GM12874 (cell line): ENCODE data around the gene TYW3.

Experiments used
- TF ChIP-seq, protein P1 (sequence below): IDR thresholded peaks from 2 replicates; pipeline ENCODE4 v1.5.1; 2011; ENCODE audit warnings: low read depth, mild to moderate bottlenecking, control low read depth, low read length, moderate library complexity; ENCODE audit not compliant: insufficient read depth

TYW3 gene

GRCh38 chr1:74766579-74766978, 33.6 kb downstream of the TYW3 start:
- TF ChIP-seq, protein P1, sequence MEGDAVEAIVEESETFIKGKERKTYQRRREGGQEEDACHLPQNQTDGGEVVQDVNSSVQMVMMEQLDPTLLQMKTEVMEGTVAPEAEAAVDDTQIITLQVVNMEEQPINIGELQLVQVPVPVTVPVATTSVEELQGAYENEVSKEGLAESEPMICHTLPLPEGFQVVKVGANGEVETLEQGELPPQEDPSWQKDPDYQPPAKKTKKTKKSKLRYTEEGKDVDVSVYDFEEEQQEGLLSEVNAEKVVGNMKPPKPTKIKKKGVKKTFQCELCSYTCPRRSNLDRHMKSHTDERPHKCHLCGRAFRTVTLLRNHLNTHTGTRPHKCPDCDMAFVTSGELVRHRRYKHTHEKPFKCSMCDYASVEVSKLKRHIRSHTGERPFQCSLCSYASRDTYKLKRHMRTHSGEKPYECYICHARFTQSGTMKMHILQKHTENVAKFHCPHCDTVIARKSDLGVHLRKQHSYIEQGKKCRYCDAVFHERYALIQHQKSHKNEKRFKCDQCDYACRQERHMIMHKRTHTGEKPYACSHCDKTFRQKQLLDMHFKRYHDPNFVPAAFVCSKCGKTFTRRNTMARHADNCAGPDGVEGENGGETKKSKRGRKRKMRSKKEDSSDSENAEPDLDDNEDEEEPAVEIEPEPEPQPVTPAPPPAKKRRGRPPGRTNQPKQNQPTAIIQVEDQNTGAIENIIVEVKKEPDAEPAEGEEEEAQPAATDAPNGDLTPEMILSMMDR = no peak

DNA sequence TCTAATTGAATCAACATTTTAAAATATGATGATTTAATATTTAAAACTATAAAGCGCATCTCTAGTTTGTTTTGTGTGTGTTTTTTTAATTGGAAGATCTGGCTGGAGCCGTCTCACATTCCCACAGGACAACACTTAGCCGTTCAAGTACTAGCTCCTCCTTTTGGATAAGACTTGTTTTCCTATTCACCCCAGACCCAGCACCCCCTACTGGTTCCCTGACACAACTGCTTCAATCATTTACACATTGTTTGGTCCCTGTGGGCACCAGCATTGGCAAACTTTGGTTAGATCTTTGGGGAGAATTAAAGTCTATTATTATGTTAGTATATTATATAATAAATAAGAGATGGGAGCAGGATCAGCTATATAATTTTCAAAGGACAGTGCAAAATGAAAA, 34.5 kb downstream of the TYW3 start:
- TF ChIP-seq, protein P1 = peak; percentile 44; the same call in 1 of the 2 replicates

DNA sequence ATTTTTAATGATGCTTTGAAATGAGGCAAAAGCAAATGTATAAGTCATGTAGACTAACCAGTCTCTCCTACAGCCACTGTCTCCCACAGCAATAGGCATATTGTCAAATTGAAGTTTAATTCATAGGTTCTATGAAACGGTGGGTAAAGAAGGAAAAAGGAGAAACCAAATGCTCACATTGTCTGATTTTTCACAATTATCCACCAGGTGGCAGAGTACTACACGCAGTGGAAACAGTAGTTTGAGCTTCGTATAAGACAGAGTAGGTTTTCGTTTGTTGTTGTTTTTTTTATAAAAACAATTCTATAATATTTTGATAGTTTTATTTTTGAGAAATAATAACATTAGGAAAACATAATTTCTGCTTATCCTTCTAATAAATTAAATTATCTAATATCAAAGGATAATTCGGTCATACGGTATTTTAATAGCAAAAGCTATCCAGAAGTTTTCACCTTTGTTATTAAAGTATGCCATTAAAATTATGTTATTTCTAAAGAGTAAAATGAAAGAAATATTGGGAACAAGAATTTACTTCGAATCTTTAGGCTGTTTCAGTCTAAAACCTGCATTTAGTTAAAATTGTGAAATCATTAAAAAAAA, 39.1 kb downstream of the TYW3 start:
- TF ChIP-seq, protein P1 = peak; percentile 44; the same call in 1 of the 2 replicates

DNA sequence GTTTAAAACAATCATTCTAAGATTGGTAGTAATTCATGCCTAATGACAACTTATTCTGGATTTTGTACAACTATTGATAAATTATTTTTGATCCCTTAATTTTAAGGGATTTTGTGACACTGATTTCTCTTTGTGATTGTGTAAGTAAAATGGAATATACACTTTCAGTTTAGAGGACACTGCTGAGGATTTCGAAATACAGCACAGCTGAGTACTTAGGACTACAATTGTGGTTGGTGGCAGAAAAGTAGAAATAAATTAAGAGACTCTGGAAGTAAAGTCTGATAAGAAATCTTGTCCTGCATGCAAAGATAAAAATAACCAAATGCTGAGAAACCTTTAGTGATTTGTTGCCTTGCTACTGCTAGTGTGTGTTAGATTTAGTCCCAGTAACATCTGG, 40.0 kb downstream of the TYW3 start:
- TF ChIP-seq, protein P1 = no peak

DNA sequence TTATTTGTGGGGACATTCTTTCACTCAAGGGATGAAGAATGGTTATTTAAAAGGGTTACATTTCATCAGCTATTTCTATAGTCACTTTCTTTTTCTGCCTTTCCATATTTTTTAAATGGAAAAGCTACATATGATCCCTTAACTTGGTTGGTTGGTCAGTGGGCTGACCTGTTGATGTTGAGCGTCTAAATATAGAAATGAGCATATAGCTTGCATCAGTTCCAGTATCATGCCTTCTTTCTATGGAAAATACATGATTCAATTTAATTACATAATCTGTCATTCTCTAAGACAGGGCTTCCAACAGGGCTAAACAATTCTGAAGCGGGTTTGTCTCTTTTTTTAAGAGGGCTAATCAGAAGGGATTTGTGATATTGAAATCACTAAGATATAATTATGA, 40.6 kb downstream of the TYW3 start:
- TF ChIP-seq, protein P1 = no peak

DNA sequence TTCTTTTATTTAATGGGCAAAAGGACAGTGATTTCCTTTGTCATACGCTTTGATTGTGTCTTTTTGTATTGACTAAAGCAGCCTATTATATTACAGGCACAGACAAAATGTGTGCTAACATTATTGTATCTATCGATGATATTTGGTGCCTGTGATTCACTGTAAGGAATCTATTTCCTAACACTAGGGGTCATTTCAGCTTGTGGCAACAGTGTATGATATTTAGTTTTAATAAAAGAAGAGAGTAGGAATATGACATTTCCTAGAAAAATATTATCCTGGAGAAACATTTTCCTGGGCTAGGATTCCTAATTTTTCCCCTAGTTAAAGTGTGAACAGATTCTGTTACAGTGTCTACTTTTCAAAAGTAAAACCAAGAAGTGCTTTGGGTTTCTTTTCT, 42.8 kb downstream of the TYW3 start:
- TF ChIP-seq, protein P1 = no peak

GRCh38 chr1:74777525-74777924, 44.6 kb downstream of the TYW3 start:
- TF ChIP-seq, protein P1 = no peak
